Measurements from ENCODE around the gene MRPL10. TPM values are rescaled to one million over a fixed set of nuclear protein-coding genes. Genes with fewer than 3 reads are reported as not detected.

Gene MRPL10
- total and polyA plus RNA-seq, 2 experiments from 2014 or later: 50.2 to 74.7 TPM

DNA sequence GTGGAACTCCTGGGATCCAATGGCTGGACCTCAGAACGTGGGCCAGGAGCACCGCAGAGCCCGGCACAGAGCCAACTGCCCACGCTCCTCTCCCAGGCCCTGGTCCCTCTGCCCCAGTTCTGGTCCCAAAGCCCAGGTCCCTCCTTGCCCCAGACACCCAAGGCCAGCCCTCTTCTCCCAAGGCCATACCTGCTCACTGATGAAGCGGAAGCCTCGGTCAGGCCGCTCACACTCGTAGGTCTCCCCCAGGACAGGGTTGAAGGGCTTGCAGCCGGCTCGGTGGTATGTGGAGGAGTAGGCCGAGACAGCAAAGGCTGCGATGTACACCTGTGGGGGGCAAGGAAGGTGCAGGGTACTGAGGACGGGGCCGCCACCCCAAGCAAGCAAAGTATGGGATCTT lies 18.3 kb downstream of the MRPL10 start:
- no peak for ATAC-seq

More for the DNA sequence above, 18.3 kb downstream of the MRPL10 start:
- Mint-ChIP-seq H3K36me3 (ENCODE audit: low read depth) (peaks cover 7% of the 10 kb centered on the region; the same call in 1 of the 3 replicates), H3K9me3 (no peaks in the 10 kb centered on the region; the same call in 2 of the 3 replicates), H3K27ac (no peak overlapping the region), H3K27me3 (ENCODE audit: insufficient read depth, low read depth, poor library complexity) (peaks cover 2% of the 10 kb centered on the region), H3K4me1 (peaks cover 7% of the 10 kb centered on the region; the same call in 2 of the 3 replicates), H3K4me3 (no peak overlapping the region)
- DNase-seq (ENCODE audit: low spot score): no peak
- no peak overlapping the region for H3K27ac ChIP-seq (ENCODE audit: low read depth)
- no peaks in the 10 kb centered on the region for H3K36me3 ChIP-seq (ENCODE audit: insufficient read depth)
- no peaks in the 10 kb centered on the region for H3F3A ChIP-seq (replicated peaks; ENCODE audit: low read depth)
- H3K79me2 ChIP-seq (replicated peaks; ENCODE audit: insufficient read depth): no peaks in the 10 kb centered on the region
- H3K4me2 ChIP-seq: no peak overlapping the region
- no peak overlapping the region for H3K4me3 ChIP-seq
- H3K4me1 ChIP-seq (ENCODE audit: insufficient read depth): no peaks in the 10 kb centered on the region
- no peaks in the 10 kb centered on the region for H3K27me3 ChIP-seq (ENCODE audit: insufficient read depth)
- no peaks in the 10 kb centered on the region for H4K20me1 ChIP-seq (replicated peaks; ENCODE audit: insufficient read depth)
- H2AFZ ChIP-seq: no peak overlapping the region
- no peaks in the 10 kb centered on the region for H3K9me2 ChIP-seq (ENCODE audit: insufficient read depth)
- no peak for TF ChIP-seq NANOG (IDR thresholded peaks at IDR 0.05; ENCODE audit: borderline replicate concordance)
- TF ChIP-seq EZH2phosphoT487 (IDR thresholded peaks at IDR 0.05; ENCODE audit: unreplicated experiment): no peak
- TF ChIP-seq JUNB (IDR thresholded peaks at IDR 0.05; ENCODE audit: unreplicated experiment): no peak
- TF ChIP-seq, protein P1, sequence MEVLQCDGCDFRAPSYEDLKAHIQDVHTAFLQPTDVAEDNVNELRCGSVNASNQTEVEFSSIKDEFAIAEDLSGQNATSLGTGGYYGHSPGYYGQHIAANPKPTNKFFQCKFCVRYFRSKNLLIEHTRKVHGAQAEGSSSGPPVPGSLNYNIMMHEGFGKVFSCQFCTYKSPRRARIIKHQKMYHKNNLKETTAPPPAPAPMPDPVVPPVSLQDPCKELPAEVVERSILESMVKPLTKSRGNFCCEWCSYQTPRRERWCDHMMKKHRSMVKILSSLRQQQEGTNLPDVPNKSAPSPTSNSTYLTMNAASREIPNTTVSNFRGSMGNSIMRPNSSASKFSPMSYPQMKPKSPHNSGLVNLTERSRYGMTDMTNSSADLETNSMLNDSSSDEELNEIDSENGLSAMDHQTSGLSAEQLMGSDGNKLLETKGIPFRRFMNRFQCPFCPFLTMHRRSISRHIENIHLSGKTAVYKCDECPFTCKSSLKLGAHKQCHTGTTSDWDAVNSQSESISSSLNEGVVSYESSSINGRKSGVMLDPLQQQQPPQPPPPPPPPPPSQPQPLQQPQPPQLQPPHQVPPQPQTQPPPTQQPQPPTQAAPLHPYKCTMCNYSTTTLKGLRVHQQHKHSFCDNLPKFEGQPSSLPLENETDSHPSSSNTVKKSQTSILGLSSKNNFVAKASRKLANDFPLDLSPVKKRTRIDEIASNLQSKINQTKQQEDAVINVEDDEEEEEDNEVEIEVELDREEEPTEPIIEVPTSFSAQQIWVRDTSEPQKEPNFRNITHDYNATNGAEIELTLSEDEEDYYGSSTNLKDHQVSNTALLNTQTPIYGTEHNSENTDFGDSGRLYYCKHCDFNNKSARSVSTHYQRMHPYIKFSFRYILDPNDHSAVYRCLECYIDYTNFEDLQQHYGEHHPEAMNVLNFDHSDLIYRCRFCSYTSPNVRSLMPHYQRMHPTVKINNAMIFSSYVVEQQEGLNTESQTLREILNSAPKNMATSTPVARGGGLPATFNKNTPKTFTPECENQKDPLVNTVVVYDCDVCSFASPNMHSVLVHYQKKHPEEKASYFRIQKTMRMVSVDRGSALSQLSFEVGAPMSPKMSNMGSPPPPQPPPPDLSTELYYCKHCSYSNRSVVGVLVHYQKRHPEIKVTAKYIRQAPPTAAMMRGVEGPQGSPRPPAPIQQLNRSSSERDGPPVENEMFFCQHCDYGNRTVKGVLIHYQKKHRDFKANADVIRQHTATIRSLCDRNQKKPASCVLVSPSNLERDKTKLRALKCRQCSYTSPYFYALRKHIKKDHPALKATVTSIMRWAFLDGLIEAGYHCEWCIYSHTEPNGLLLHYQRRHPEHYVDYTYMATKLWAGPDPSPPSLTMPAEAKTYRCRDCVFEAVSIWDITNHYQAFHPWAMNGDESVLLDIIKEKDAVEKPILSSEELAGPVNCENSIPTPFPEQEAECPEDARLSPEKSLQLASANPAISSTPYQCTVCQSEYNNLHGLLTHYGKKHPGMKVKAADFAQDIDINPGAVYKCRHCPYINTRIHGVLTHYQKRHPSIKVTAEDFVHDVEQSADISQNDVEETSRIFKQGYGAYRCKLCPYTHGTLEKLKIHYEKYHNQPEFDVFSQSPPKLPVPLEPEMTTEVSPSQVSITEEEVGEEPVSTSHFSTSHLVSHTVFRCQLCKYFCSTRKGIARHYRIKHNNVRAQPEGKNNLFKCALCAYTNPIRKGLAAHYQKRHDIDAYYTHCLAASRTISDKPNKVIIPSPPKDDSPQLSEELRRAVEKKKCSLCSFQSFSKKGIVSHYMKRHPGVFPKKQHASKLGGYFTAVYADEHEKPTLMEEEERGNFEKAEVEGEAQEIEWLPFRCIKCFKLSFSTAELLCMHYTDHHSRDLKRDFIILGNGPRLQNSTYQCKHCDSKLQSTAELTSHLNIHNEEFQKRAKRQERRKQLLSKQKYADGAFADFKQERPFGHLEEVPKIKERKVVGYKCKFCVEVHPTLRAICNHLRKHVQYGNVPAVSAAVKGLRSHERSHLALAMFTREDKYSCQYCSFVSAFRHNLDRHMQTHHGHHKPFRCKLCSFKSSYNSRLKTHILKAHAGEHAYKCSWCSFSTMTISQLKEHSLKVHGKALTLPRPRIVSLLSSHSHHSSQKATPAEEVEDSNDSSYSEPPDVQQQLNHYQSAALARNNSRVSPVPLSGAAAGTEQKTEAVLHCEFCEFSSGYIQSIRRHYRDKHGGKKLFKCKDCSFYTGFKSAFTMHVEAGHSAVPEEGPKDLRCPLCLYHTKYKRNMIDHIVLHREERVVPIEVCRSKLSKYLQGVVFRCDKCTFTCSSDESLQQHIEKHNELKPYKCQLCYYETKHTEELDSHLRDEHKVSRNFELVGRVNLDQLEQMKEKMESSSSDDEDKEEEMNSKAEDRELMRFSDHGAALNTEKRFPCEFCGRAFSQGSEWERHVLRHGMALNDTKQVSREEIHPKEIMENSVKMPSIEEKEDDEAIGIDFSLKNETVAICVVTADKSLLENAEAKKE (CRISPR knock-in tag; IDR thresholded peaks at IDR 0.05): no peak
- TF ChIP-seq, protein P2, sequence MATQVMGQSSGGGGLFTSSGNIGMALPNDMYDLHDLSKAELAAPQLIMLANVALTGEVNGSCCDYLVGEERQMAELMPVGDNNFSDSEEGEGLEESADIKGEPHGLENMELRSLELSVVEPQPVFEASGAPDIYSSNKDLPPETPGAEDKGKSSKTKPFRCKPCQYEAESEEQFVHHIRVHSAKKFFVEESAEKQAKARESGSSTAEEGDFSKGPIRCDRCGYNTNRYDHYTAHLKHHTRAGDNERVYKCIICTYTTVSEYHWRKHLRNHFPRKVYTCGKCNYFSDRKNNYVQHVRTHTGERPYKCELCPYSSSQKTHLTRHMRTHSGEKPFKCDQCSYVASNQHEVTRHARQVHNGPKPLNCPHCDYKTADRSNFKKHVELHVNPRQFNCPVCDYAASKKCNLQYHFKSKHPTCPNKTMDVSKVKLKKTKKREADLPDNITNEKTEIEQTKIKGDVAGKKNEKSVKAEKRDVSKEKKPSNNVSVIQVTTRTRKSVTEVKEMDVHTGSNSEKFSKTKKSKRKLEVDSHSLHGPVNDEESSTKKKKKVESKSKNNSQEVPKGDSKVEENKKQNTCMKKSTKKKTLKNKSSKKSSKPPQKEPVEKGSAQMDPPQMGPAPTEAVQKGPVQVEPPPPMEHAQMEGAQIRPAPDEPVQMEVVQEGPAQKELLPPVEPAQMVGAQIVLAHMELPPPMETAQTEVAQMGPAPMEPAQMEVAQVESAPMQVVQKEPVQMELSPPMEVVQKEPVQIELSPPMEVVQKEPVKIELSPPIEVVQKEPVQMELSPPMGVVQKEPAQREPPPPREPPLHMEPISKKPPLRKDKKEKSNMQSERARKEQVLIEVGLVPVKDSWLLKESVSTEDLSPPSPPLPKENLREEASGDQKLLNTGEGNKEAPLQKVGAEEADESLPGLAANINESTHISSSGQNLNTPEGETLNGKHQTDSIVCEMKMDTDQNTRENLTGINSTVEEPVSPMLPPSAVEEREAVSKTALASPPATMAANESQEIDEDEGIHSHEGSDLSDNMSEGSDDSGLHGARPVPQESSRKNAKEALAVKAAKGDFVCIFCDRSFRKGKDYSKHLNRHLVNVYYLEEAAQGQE (IDR thresholded peaks at IDR 0.05; ENCODE audit: unreplicated experiment): no peak
- TF ChIP-seq ZNF114 (CRISPR knock-in tag; IDR thresholded peaks at IDR 0.05): no peak
- TF ChIP-seq STAT1 (IDR thresholded peaks at IDR 0.05; ENCODE audit: unreplicated experiment): no peak
- TF ChIP-seq, protein P3, sequence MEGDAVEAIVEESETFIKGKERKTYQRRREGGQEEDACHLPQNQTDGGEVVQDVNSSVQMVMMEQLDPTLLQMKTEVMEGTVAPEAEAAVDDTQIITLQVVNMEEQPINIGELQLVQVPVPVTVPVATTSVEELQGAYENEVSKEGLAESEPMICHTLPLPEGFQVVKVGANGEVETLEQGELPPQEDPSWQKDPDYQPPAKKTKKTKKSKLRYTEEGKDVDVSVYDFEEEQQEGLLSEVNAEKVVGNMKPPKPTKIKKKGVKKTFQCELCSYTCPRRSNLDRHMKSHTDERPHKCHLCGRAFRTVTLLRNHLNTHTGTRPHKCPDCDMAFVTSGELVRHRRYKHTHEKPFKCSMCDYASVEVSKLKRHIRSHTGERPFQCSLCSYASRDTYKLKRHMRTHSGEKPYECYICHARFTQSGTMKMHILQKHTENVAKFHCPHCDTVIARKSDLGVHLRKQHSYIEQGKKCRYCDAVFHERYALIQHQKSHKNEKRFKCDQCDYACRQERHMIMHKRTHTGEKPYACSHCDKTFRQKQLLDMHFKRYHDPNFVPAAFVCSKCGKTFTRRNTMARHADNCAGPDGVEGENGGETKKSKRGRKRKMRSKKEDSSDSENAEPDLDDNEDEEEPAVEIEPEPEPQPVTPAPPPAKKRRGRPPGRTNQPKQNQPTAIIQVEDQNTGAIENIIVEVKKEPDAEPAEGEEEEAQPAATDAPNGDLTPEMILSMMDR (conservative IDR thresholded peaks at IDR 0.05; ENCODE audit: low read depth in 2 of 2): no peak
- no peak for TF ChIP-seq EZH2 (IDR thresholded peaks at IDR 0.05; ENCODE audit: low read depth, unreplicated experiment)
- TF ChIP-seq, protein P4, sequence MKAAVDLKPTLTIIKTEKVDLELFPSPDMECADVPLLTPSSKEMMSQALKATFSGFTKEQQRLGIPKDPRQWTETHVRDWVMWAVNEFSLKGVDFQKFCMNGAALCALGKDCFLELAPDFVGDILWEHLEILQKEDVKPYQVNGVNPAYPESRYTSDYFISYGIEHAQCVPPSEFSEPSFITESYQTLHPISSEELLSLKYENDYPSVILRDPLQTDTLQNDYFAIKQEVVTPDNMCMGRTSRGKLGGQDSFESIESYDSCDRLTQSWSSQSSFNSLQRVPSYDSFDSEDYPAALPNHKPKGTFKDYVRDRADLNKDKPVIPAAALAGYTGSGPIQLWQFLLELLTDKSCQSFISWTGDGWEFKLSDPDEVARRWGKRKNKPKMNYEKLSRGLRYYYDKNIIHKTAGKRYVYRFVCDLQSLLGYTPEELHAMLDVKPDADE (IDR thresholded peaks at IDR 0.05): no peak
- TF ChIP-seq ZNF331 (CRISPR knock-in tag; IDR thresholded peaks at IDR 0.05; ENCODE audit: low read depth): no peak

All from GM23338 (cell line).